BE2C (cell line): ENCODE measurements around the gene PTPRD.

Experiments used
- DNase-seq: peaks from one replicate; pipeline ENCODE4 v3.0.0-alpha.2; 2020
- H3K27me3 ChIP-seq: fragments of 250-450 bp; sonication (Bioruptor Pico); 2 replicates; pipeline ENCODE4 v1.5.1; 2020; ENCODE audit warnings: mild to moderate bottlenecking
- H3K36me3 ChIP-seq: fragments of 250-450 bp; sonication (Bioruptor Pico); 2 replicates; pipeline ENCODE4 v1.5.1; 2020; ENCODE audit warnings: mild to moderate bottlenecking
- H3K4me1 ChIP-seq: fragments of 250-450 bp; sonication (Bioruptor Pico); 2 replicates; pipeline ENCODE4 v1.5.1; 2020
- H3K4me3 ChIP-seq: 2 replicates; pipeline ENCODE4 v1.5.1; 2011; ENCODE audit warnings: low read depth, low read length
- H3K9me3 ChIP-seq: fragments of 250-450 bp; sonication (Bioruptor Pico); 2 replicates; pipeline ENCODE4 v1.5.1; 2020
- TF ChIP-seq, protein P1 (sequence below): IDR thresholded peaks from 2 replicates; pipeline ENCODE4 v1.5.1; 2012; ENCODE audit warnings: mild to moderate bottlenecking, low read depth, low read length

Gene PTPRD

DNA sequence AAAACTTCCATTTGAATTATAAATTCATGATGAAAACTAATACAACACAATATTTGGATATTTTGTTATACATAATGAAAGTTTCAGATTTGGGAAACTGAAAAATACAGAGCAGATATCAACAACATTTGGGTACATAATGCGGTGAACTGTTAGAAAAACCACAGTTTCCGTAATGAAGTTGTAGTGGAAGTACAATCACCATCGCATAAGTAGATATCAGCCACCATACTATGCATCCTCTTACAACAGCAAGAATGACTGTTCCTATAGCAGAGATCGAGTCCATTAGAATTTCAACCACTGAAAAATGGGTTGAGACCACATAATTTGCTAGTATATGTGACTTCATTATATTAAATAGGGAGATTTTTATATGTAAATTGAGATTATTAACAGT, 2043.0 kb downstream of the PTPRD start:
- H3K4me1 ChIP-seq, result no peaks in the 10 kb centered on the region
- TF ChIP-seq, protein P1, sequence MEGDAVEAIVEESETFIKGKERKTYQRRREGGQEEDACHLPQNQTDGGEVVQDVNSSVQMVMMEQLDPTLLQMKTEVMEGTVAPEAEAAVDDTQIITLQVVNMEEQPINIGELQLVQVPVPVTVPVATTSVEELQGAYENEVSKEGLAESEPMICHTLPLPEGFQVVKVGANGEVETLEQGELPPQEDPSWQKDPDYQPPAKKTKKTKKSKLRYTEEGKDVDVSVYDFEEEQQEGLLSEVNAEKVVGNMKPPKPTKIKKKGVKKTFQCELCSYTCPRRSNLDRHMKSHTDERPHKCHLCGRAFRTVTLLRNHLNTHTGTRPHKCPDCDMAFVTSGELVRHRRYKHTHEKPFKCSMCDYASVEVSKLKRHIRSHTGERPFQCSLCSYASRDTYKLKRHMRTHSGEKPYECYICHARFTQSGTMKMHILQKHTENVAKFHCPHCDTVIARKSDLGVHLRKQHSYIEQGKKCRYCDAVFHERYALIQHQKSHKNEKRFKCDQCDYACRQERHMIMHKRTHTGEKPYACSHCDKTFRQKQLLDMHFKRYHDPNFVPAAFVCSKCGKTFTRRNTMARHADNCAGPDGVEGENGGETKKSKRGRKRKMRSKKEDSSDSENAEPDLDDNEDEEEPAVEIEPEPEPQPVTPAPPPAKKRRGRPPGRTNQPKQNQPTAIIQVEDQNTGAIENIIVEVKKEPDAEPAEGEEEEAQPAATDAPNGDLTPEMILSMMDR, result no peak

DNA sequence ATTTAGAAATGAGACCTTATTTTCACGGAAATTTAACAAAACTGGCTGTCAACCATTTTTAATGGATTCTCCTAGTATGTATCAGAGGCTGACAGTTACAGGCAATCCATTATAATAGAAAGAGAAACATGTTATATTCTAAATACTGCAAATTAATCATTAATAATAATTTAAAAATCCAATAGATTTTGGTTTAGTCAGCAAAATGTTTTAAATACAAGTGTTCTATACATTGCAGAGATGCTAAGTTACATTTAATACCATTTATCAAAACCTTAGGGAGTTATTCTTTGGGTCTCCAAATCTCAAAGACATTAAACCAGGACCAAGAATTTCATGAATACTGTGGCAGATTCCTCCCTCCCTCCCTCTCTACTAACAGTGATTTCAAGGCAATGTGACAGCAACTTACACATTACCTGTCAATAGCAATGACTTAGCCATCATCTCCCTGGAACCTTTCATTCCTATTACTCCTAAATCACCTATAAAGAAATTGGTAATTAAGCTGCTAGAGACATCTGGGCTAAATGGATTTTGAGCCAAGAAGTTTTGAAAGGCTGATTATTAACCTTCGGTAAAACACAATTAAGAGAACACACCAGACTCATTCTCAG, 2044.7 kb downstream of the PTPRD start:
- no peak for DNase-seq

More for the DNA sequence above, 2043.0 kb downstream of the PTPRD start:
- Histone ChIP-seq H3K36me3 (no peaks in the 10 kb centered on the region), H3K4me3 (no peak overlapping the region), H3K27me3 (no peaks in the 10 kb centered on the region), H3K9me3 (no peaks in the 10 kb centered on the region)
- DNase-seq, result no peak

DNA sequence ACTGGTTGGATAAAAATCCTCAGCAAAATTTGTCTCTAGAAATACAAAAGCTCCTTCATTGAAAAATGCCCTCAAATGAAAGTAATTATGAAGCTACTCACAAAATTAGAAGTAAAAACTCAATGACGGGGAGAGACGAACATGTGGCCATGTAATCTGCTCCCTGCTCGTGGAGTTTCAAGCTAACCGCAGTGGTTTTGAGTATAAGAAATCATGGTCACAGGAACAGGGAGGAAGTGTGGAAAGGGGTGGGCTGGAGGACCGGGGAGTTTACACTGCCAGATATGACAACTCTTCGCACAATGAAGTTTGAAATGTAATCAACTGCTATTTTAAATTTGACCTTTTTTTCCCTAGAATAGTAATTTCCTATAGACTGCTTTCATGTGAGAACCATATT, 2047.8 kb downstream of the PTPRD start:
- TF ChIP-seq, protein P1, result no peak
- no peaks in the 10 kb centered on the region for H3K9me3 ChIP-seq
- H3K4me3 ChIP-seq, result no peak overlapping the region
- H3K27me3 ChIP-seq, result no peaks in the 10 kb centered on the region
- no peaks in the 10 kb centered on the region for H3K4me1 ChIP-seq
- H3K36me3 ChIP-seq, result no peaks in the 10 kb centered on the region
- DNase-seq, result no peak

More for the DNA sequence above, 2044.7 kb downstream of the PTPRD start:
- TF ChIP-seq, protein P1, result no peak
- no peak overlapping the region for H3K4me3 ChIP-seq
- H3K27me3 ChIP-seq, result no peaks in the 10 kb centered on the region
- no peaks in the 10 kb centered on the region for H3K36me3 ChIP-seq
- H3K4me1 ChIP-seq, result no peaks in the 10 kb centered on the region
- H3K9me3 ChIP-seq, result no peaks in the 10 kb centered on the region

DNA sequence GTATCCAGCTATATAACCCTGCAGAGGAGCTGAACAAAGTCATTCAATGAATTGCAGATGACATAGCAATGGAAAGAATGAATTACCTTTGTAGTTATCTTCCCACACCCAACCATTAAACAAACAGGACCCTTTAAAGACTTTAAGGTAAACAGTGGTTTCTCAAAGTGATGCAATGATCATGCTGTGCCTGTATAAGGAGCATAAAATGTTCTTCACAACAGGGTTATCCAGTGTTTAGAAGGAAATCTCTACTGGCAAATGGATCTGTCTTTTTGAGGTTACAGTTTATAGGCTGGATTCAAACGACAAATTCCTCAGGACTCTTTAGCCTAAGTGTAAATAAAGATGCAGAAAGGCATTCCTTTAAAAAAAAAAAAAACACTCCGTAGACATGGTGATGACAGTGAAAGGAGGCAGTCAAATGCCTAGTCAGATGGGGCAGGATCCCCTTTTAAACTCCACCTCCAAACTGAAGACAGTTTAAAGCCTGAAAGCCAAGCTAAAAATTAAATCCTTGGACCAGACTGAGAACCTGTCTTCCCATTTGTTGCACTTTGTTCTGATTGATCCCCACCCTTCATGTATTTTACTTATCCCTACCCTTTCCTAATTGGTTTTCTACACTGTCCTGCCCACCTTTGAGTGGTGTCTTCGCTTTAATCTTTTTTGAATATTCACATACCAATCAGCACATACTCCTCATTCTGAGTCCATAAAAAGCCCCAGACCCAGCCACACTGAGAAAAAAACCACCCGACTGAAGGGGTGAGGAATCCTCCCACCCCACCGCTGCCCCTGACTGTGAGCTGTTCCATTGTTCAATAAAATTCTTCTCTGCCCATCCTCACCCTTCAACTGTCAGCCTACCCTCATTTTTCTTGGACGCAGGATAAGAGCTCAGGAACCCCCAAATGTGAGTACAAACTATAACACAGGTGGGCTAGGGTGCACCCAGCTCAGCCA, 2052.0 kb downstream of the PTPRD start:
- no peaks in the 10 kb centered on the region for H3K4me1 ChIP-seq
- no peak for DNase-seq
- no peaks in the 10 kb centered on the region for H3K36me3 ChIP-seq
- no peak overlapping the region for H3K4me3 ChIP-seq
- no peaks in the 10 kb centered on the region for H3K27me3 ChIP-seq
- H3K9me3 ChIP-seq, result no peaks in the 10 kb centered on the region
- TF ChIP-seq, protein P1, result no peak

DNA sequence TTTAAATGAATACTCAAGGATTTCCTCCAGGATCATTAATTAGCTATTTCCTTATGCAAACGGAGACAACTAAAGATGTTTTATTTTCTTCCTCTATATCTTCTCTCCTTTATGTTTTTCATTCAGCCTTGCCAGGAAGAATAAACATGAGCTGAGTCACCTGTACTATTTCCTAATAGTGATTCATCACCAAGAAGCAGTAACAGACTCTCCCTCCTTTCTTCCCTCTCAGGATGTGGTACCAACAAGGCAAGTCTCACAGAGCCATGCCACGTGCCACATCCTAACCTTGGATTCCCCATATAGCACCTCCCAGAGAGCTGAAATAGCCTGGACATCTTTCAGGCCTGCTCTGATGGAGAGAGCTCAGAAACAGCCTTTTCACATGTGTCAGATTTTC, 2054.6 kb downstream of the PTPRD start:
- TF ChIP-seq, protein P1, result no peak
- no peaks in the 10 kb centered on the region for H3K36me3 ChIP-seq
- DNase-seq, result no peak

More for the DNA sequence above, 2054.6 kb downstream of the PTPRD start:
- no peaks in the 10 kb centered on the region for H3K27me3 ChIP-seq
- no peaks in the 10 kb centered on the region for H3K4me1 ChIP-seq
- H3K4me3 ChIP-seq, result no peak overlapping the region
- H3K9me3 ChIP-seq, result no peaks in the 10 kb centered on the region
